Ascending aorta (tissue), 2 donors: ENCODE data around the gene ADSS1. TPM values are rescaled to one million over a fixed set of nuclear protein-coding genes. Genes with fewer than 3 reads are reported as not detected.
"Not testable (repeated sequence)": the region's sequence is repeated elsewhere in the genome, so short reads cannot be mapped to it uniquely, and the experiment has no call there.

Experiments
- DNase-seq, 2 donors: peaks; one replicate each; pipeline ENCODE4 v3.0.0-alpha.2; 2019; ENCODE audit warnings: low spot score in 2 of 2
- H3K27ac ChIP-seq, 2 donors: fragments of 200-600 bp; sonication (generic); one replicate each; pipeline ENCODE4 v1.5.1; 2016 to 2017; ENCODE audit warnings: mild to moderate bottlenecking in 1 of 2
- H3K27me3 ChIP-seq: fragments of 200-600 bp; sonication (generic); one replicate; pipeline ENCODE4 v1.5.1; 2017
- H3K36me3 ChIP-seq, 2 donors: fragments of 200-600 bp; sonication (generic); one replicate each; pipeline ENCODE4 v1.5.1; 2016
- H3K4me1 ChIP-seq, 2 donors: fragments of 200-600 bp; sonication (generic); one replicate each; pipeline ENCODE4 v1.5.1; 2016 to 2017; ENCODE audit warnings: mild to moderate bottlenecking in 1 of 2
- H3K4me3 ChIP-seq, 2 donors: fragments of 200-600 bp; sonication (generic); one replicate each; pipeline ENCODE4 v1.5.1; 2016 to 2017; ENCODE audit warnings: mild to moderate bottlenecking in 1 of 2
- H3K9me3 ChIP-seq, 2 donors: fragments of 200-600 bp; sonication (generic); one replicate each; pipeline ENCODE4 v1.5.1; 2016
- intact Hi-C: fragments of 100-400 bp; cut with DNase I; formaldehyde crosslinking; loops from one replicate; pipeline ENCODE4 v1.15.1; 2023
- total RNA-seq: library from RNA; depleted of rRNA; stranded (reverse); fragments of >200 nt; gene quantifications from one replicate; pipeline ENCODE4 v1.1.0, GENCODE V29; 2016
- TF ChIP-seq, protein P1 (sequence below), 3 experiments: fragments of 200-600 bp in 2 of 3; fragments of 450-650 bp in 1 of 3; sonication (generic) in 2 of 3; IDR thresholded peaks; one replicate each; pipeline ENCODE4 v1.5.1; 2016 to 2019; ENCODE audit warnings: antibody characterized with exemption in 3 of 3, mild to moderate bottlenecking in 1 of 3, moderate library complexity in 1 of 3

The ADSS1 gene
- total RNA-seq, 1 donor from 2014 or later = 30.2 TPM

DNA sequence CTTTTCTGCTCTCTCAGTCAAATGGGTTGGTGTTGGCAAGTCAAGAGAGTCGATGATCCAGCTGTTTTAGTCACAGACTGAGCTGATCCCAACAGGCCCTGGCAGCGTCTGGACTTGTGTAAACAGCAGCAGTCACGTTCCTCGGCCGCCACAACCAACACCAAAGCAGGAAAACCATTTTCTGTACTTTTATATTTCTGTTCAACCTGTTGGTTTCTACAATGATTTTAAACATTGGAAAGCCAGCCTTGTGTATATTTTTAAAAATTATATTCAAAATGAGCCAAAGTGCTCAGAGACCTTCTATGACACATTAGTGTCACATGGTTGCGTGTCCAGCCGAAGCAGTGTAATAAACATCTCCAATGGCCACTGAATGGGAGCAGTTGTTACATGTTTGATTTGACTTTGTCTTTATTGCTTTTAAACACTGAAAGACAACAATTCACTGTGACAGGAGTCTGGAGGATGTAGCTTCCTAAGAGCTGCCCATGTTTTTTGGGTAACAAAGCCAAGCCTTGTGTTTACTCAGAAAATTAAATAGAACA is 23.0 kb downstream of the ADSS1 start:
- Histone ChIP-seq H3K4me1 (peaks cover 42 to 63% of the 10 kb centered on the region in 2 donors), H3K27me3 (no peaks in the 10 kb centered on the region), H3K9me3 (no peaks in the 10 kb centered on the region), H3K36me3 (peaks cover 29 to 35% of the 10 kb centered on the region in 2 donors), H3K27ac (peak overlapping the region; percentile 87 to 92), H3K4me3 (no peak overlapping the region)
- intact Hi-C loops = loop anchor here (1.0 to 10.0 kb wide), 2 partner anchors 11 to 902 kb away; partner anchors contain the start of gene PPP1R13B
- peak in 1 of 2 donors; percentile 88 for DNase-seq
- TF ChIP-seq, protein P1, sequence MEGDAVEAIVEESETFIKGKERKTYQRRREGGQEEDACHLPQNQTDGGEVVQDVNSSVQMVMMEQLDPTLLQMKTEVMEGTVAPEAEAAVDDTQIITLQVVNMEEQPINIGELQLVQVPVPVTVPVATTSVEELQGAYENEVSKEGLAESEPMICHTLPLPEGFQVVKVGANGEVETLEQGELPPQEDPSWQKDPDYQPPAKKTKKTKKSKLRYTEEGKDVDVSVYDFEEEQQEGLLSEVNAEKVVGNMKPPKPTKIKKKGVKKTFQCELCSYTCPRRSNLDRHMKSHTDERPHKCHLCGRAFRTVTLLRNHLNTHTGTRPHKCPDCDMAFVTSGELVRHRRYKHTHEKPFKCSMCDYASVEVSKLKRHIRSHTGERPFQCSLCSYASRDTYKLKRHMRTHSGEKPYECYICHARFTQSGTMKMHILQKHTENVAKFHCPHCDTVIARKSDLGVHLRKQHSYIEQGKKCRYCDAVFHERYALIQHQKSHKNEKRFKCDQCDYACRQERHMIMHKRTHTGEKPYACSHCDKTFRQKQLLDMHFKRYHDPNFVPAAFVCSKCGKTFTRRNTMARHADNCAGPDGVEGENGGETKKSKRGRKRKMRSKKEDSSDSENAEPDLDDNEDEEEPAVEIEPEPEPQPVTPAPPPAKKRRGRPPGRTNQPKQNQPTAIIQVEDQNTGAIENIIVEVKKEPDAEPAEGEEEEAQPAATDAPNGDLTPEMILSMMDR (IDR thresholded peaks at IDR 0.05) = no peak

DNA sequence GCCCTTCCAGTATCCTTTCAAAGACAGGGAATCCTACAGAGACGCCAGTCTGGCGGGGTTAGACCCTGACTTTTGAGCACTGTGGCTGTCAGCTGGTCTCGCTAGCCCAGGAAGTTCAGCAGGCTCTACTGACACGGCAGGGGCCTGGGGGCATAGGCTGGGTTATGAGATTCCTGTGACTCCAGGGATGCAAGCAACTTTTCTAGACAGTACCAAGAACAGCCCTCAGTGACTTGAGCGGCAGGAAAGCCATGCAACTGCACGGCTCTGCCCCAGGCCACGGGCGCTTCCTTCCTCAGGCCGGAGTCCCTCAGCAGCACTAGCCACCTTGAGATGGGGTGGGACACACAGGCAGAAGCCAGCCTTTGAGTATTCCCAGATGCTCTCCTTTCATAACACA is 23.8 kb downstream of the ADSS1 start:
- Histone ChIP-seq H3K27me3 (no peaks in the 10 kb centered on the region), H3K9me3 (no peaks in the 10 kb centered on the region), H3K4me1 (peaks cover 45 to 66% of the 10 kb centered on the region in 2 donors), H3K27ac (peak overlapping the region; percentile 87 to 92), H3K36me3 (peaks cover 21 to 28% of the 10 kb centered on the region in 2 donors), H3K4me3 (no peak overlapping the region)
- no peak for DNase-seq
- intact Hi-C loops = loop anchor here (1.0 to 10.0 kb wide), 2 partner anchors 12 to 903 kb away; partner anchors contain the start of gene PPP1R13B
- TF ChIP-seq, protein P1 (IDR thresholded peaks at IDR 0.05) = no peak

DNA sequence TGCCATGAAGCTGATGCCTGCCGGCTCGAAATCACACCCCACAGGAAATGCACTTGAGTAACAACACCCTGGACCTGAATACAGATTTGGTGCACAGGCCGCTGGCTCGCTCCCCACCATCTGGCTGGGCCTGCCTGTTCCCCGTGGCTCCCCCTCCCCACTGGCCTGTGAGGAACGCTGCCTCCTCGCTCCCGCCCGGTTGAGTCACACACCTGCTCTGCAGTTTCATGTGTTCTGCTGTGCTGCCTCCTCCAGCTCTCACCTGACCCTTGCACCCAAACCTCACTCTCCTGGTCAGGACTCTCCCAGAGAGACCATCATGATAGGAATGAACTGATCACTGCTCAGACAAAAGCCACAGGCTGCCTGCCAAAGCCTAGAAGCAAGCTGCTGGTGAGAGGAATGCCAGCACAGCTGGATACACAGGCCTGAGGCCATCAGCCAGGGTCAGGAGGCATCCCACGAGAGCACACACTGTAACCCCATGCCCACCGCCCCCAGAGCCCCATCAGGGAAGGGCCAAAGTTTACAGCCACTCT is 25.2 kb downstream of the ADSS1 start:
- DNase-seq = peak; percentile 69 to 89
- H3K4me1 ChIP-seq = peaks cover 52 to 70% of the 10 kb centered on the region in 2 donors
- intact Hi-C loops = loop anchor here (1.0 to 10.0 kb wide), 2 partner anchors 25 to 904 kb away; partner anchors contain the start of genes ADSS1 and PPP1R13B
- peak overlapping the region; percentile 87 to 92 for H3K27ac ChIP-seq
- peaks cover 8 to 14% of the 10 kb centered on the region in 2 donors for H3K36me3 ChIP-seq
- TF ChIP-seq, protein P1 (IDR thresholded peaks at IDR 0.05) = peak in 1 of 3 experiments; percentile 18
- peak overlapping the region in 1 of 2 donors; percentile 39 for H3K4me3 ChIP-seq
- H3K9me3 ChIP-seq = no peaks in the 10 kb centered on the region
- H3K27me3 ChIP-seq = no peaks in the 10 kb centered on the region

DNA sequence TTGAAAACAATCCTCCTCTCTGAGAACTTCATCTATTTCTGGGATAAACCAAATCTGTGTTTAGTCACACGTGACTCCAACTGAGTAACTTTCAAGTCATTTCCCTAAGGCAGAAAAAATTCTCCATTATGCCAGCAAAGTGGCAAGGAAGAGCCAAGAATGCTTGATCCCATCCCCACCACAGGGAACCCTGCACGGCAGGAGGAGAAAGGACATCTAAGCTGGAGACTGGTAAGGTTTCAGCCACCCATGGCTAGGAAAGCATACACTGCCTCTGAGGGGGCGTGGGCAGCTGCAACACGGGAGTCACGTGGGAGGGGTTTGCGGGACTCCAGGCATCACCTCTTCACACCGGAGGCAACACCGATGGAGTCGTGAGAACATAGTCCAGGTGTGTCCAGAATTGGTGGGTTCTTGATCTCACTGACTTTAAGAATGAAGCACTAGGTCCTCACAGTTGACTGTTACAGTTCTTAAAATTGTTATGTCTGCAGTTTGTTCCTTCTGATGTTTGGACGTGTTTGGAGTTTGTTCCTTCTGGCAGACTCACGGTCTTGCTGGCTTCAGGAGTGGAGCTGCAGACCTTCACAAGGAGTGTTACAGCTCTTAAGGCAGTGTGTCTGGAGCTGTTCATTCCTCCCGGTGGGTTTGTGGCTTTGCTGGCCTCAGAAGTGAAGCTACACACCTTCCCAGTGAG is 26.2 kb downstream of the ADSS1 start:
- TF ChIP-seq, protein P1 (IDR thresholded peaks at IDR 0.05) = no peak
- no peaks in the 10 kb centered on the region for H3K9me3 ChIP-seq
- peaks cover 2 to 4% of the 10 kb centered on the region in 2 donors for H3K36me3 ChIP-seq
- no peak for DNase-seq
- peak overlapping the region in 1 of 2 donors; percentile 39 for H3K4me3 ChIP-seq
- intact Hi-C loops = no loop called here
- H3K27me3 ChIP-seq = no peaks in the 10 kb centered on the region
- peaks cover 58 to 79% of the 10 kb centered on the region in 2 donors for H3K4me1 ChIP-seq
- H3K27ac ChIP-seq = peak overlapping the region; percentile 87 to 92

DNA sequence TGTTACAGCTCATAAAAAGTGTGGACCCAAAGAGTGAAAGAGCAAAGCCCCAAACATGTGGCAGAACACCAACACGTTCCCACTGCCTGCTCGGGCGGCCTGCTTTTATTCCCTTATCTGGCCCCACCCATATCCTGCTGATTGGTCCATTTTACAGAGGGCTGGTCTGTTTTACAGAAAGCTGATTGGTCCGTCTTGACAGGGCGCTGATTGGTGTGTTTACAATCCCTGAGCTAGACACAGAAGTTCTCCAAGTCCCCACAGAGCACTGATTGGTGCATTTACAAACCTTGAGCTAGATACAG is 26.7 kb downstream of the ADSS1 start:
- Histone ChIP-seq H3K4me1 (peaks cover 54 to 77% of the 10 kb centered on the region in 2 donors), H3K27ac (peak overlapping the region; percentile 87 to 92), H3K4me3 (peak overlapping the region in 1 of 2 donors; percentile 39)
- DNase-seq, H3K27me3 ChIP-seq, H3K9me3 ChIP-seq, intact Hi-C loops, H3K36me3 ChIP-seq: not testable (repeated sequence)
